NT2/D1 (cell line): ENCODE results near the gene HS1BP3.

Experiments used
- DNase-seq: peaks from one replicate; pipeline ENCODE4 v3.0.0-alpha.2; 2011; ENCODE audit warnings: low read depth, low spot score
- H3K27me3 ChIP-seq: 2 replicates; pipeline ENCODE4 v1.6.0; 2011; ENCODE audit warnings: mild to moderate bottlenecking; ENCODE audit not compliant: insufficient read length, insufficient read depth
- H3K36me3 ChIP-seq: 2 replicates; pipeline ENCODE4 v1.6.1; 2011; ENCODE audit warnings: mild to moderate bottlenecking, low read length, mixed read lengths; ENCODE audit not compliant: insufficient read depth, insufficient read length
- H3K4me1 ChIP-seq: 2 replicates; pipeline ENCODE4 v1.5.1; 2011; ENCODE audit not compliant: insufficient read depth, insufficient read length
- H3K4me3 ChIP-seq: 2 replicates; pipeline ENCODE4 v1.5.1; 2011; ENCODE audit warnings: low read depth; ENCODE audit not compliant: insufficient read length
- H3K9ac ChIP-seq: 2 replicates; pipeline ENCODE4 v1.6.0; 2011; ENCODE audit warnings: low read depth; ENCODE audit not compliant: insufficient read length
- H3K9me3 ChIP-seq: 2 replicates; pipeline ENCODE4 v1.5.1; 2011; ENCODE audit warnings: mild to moderate bottlenecking, low read length; ENCODE audit not compliant: insufficient read depth
- SUZ12 ChIP-seq: IDR thresholded peaks from 2 replicates; pipeline ENCODE4 v1.6.1; 2011; ENCODE audit not compliant: insufficient read length, insufficient read depth; ENCODE audit errors: extremely low read depth
- YY1 ChIP-seq: IDR thresholded peaks from 2 replicates; pipeline ENCODE4 v1.6.1; 2011; ENCODE audit not compliant: insufficient read length, insufficient read depth
- ZNF274 ChIP-seq: IDR thresholded peaks from 2 replicates; pipeline ENCODE4 v1.6.1; 2011; ENCODE audit warnings: mild to moderate bottlenecking, low read depth, low read length

The HS1BP3 gene

DNA sequence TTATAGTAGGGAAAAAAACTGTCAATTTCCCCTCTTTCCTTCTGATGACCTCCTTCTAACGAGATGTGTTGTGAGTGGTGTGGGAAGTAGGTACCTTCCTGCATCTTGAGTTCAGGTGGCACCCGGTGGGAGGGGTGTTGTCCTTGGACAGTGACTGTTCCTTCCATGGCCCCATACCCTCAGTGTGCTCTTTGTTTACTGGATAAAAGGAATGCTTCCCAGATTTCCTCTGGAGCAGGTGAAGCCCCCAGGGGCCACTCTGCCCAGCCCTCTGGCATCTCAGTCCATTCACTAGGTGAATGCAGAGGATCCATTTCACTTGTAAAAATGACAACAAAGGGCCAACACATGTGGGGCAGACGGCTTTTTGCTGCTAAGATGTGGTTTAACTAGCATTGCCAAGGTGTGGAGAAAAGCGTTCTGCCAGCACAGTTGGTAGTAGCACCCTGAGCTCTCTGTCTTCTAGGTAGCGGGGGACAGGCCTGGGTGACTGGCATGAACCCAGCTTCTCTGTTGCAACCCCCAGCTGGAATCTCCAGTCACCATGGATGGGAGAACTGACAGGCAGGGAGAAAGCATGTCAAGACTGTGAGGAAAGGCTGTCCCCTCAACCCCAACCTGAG is 22.9 kb upstream of the HS1BP3 start:
- Histone ChIP-seq H3K36me3 (no peaks in the 10 kb centered on the region), H3K4me1 (peaks cover 17% of the 10 kb centered on the region), H3K27me3 (peaks cover 9% of the 10 kb centered on the region), H3K4me3 (no peak overlapping the region), H3K9ac (no peak overlapping the region), H3K9me3 (no peaks in the 10 kb centered on the region)
- TF ChIP-seq ZNF274: no peak
- TF ChIP-seq YY1: no peak
- no peak for TF ChIP-seq SUZ12
- DNase-seq: no peak

DNA sequence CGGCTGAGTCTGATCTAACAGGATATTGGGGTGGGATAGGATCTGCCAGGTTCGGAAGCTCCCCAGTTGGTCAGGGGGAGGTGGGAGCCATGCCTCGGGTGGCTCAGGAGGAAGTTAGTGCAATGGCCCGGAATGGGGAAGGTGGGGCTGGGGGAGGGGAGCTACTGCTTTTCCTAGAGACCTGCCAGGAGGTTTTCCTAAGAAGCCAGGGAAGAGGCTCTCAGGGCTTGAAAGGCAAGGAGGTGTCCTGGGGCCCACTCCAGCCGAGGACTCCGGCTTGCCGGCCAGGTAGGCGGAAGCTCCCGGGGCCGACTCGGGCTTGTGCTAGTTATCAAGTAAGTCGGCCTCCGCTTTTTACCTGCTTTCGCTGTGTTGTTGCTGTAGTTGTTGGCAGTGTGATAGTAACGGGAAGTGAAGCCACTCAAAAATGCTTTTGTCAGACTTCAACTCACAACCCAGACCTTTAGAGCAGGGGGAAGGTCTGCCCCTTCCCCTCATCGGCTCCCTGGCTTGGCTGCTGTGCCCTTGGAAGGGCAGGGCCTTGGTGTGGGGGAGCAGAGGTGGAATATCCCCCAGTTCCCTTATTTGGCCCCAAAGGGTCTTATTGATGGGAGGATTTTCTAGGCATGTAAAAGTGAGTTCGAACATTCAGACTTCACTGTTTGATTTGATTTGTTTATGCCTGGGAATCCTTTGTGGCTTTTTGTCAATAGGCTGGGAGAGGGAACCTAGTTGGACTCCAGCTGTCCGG is 21.5 kb upstream of the HS1BP3 start:
- DNase-seq: no peak
- no peaks in the 10 kb centered on the region for H3K9me3 ChIP-seq
- peak overlapping the region; percentile 44 for H3K9ac ChIP-seq
- peaks cover 23% of the 10 kb centered on the region for H3K27me3 ChIP-seq
- no peaks in the 10 kb centered on the region for H3K36me3 ChIP-seq
- H3K4me3 ChIP-seq: no peak overlapping the region
- H3K4me1 ChIP-seq: peaks cover 13% of the 10 kb centered on the region
- no peak for TF ChIP-seq ZNF274
- no peak for TF ChIP-seq SUZ12
- TF ChIP-seq YY1: no peak

DNA sequence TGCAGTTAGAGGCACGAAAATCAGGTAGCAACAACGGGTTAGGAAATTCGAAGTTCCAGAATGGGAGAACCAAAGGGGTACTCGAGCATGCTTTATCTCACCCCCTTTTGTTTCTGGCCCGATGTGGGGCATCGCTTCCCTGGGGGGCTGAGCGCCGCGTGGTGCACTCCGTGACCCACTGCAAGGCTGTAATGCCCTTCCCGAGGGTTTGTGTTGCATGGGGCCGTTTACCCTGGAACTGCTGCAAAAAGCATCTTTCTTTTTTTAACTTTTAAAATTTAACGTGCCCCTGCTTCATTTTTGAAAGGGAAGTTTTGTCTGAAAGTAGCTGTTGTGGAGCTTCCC is 20.8 kb upstream of the HS1BP3 start:
- H3K36me3 ChIP-seq: no peaks in the 10 kb centered on the region
- TF ChIP-seq SUZ12 (no peak), ZNF274 (no peak), YY1 (no peak)
- peaks cover 23% of the 10 kb centered on the region for H3K27me3 ChIP-seq
- no peak overlapping the region for H3K4me3 ChIP-seq
- no peaks in the 10 kb centered on the region for H3K9me3 ChIP-seq
- H3K9ac ChIP-seq: no peak overlapping the region
- DNase-seq: no peak
- H3K4me1 ChIP-seq: peaks cover 13% of the 10 kb centered on the region

DNA sequence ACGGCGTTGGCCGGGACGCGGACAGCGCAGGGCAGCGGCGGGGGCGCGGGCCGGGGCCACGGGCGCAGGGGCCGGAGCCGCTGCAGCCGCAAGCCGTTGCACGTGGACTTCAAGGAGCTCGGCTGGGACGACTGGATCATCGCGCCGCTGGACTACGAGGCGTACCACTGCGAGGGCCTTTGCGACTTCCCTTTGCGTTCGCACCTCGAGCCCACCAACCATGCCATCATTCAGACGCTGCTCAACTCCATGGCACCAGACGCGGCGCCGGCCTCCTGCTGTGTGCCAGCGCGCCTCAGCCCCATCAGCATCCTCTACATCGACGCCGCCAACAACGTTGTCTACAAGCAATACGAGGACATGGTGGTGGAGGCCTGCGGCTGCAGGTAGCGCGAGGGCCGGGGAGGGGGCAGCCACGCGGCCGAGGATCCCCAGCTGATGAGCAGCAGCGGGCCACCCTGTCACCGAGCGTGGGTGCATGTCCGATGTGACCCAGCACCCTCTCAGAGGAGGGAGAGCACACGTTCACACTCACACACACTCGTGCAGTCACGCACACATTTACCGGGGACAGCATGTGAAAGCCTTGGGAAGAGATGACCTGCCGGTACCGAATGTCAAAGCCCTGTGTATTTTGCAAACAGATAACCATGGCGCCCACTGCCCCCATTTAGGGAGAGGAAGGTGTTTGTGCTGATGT is 20.3 kb upstream of the HS1BP3 start:
- H3K27me3 ChIP-seq: peaks cover 27% of the 10 kb centered on the region
- H3K36me3 ChIP-seq: no peaks in the 10 kb centered on the region
- no peak overlapping the region for H3K9ac ChIP-seq
- TF ChIP-seq SUZ12 (no peak), ZNF274 (no peak), YY1 (no peak)
- peaks cover 13% of the 10 kb centered on the region for H3K4me1 ChIP-seq
- no peak overlapping the region for H3K4me3 ChIP-seq
- H3K9me3 ChIP-seq: no peaks in the 10 kb centered on the region
- DNase-seq: no peak

DNA sequence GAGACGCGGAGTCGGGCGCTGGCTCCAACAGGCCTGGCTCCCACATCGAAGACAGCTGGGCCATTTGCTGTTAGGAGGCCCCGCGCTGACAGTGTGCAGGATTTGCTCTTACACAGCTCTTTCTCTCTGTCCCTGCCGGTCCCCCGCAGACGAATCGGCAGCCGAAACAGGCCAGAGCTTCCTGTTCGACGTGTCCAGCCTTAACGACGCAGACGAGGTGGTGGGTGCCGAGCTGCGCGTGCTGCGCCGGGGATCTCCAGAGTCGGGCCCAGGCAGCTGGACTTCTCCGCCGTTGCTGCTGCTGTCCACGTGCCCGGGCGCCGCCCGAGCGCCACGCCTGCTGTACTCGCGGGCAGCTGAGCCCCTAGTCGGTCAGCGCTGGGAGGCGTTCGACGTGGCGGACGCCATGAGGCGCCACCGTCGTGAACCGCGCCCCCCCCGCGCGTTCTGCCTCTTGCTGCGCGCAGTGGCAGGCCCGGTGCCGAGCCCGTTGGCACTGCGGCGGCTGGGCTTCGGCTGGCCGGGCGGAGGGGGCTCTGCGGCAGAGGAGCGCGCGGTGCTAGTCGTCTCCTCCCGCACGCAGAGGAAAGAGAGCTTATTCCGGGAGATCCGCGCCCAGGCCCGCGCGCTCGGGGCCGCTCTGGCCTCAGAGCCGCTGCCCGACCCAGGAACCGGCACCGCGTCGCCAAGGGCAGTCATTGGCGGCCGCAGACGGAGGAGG is 19.6 kb upstream of the HS1BP3 start:
- no peaks in the 10 kb centered on the region for H3K9me3 ChIP-seq
- H3K36me3 ChIP-seq: no peaks in the 10 kb centered on the region
- TF ChIP-seq ZNF274: no peak
- H3K27me3 ChIP-seq: peaks cover 35% of the 10 kb centered on the region
- peaks cover 10% of the 10 kb centered on the region for H3K4me1 ChIP-seq
- H3K9ac ChIP-seq: no peak overlapping the region
- no peak overlapping the region for H3K4me3 ChIP-seq
- DNase-seq: no peak

DNA sequence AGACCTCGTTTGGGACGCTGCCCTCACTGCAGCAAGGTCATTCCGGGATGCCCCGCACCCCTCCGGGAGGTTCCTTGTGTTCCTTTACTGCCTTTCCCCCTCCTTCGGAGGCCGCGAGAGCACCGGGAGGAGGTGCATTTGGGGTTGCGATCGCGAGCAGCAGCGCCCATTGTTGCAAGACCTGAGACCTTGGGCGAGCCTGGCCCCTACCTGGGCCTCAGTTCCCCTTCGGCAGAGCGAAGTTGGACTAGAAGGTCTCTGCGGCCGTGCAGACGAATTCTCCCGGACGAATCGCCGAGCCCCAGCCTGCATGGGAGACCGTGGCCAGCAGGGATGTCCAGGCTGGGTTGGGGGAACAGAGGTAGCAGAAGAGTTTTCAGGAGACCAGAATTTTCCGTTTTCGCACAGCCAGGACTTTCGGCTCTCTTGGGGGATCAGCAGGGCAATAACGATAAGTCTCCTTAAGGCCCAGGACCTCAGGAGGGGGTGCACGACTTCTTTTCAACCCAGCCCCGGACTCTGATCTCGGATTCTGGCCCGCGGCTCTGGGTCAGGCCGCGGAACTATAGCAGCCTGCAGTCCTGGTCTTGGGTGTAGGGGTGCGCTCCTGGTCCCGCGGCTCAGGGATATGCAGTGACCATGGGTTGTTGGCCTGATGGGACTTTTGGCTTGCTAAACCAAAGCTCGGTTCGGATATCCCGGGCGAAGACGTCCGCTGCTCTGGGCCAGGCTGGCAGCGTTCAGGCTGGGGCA is 18.8 kb upstream of the HS1BP3 start:
- TF ChIP-seq ZNF274 (no peak), YY1 (no peak), SUZ12 (no peak)
- DNase-seq: no peak
- Histone ChIP-seq H3K9ac (peak overlapping the region; percentile 21), H3K27me3 (peaks cover 42% of the 10 kb centered on the region), H3K9me3 (no peaks in the 10 kb centered on the region), H3K4me1 (peaks cover 17% of the 10 kb centered on the region), H3K36me3 (no peaks in the 10 kb centered on the region), H3K4me3 (no peak overlapping the region)

DNA sequence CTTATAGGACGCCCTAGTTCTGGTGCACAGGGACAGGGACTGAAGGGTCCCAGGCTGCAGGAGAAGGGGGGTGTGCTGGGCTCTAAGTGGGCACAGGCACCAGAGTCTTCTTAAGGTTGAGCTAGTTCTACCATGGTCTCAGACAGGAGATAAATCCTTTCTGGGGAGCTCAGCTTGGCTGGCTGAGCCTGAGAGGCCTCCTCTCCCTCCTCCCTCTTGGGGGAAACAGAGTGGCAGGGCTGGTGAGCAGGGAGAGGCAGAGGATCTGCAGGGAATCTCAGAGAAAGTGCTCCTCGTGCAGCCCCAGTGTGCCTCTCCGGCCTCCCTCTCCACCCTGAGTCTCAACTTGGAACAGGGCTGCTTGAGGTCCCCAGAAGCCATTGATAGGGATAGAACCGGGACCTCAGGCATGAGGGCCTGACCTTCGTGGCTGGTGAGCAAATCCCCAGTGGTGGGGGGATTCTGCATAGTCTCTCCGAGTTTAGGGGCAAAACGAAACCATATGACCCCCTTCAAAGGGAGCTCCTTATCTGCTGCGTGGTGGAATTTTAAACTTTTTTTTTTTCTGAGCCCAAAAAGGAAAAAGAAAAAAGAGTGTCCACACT is 18.1 kb upstream of the HS1BP3 start:
- H3K27me3 ChIP-seq: peaks cover 50% of the 10 kb centered on the region
- no peak overlapping the region for H3K9ac ChIP-seq
- H3K9me3 ChIP-seq: no peaks in the 10 kb centered on the region
- peaks cover 15% of the 10 kb centered on the region for H3K4me1 ChIP-seq
- no peak for DNase-seq
- no peak overlapping the region for H3K4me3 ChIP-seq
- TF ChIP-seq SUZ12 (no peak), YY1 (no peak)
- H3K36me3 ChIP-seq: no peaks in the 10 kb centered on the region
